GM12891 (cell line): Measurements from ENCODE around the gene KIF6.

ENCODE experiments used
- PAX5 ChIP-seq: IDR thresholded peaks from 2 replicates; pipeline ENCODE4 v1.6.1; 2011; ENCODE audit warnings: low read length, moderate library complexity, mild to moderate bottlenecking; ENCODE audit not compliant: insufficient read depth, severe bottlenecking
- POLR2A ChIP-seq: IDR thresholded peaks from 2 replicates; pipeline ENCODE4 v1.6.1; 2011; ENCODE audit warnings: low read depth, low read length, control low read depth
- POLR2AphosphoS5 ChIP-seq: IDR thresholded peaks from 2 replicates; pipeline ENCODE4 v1.6.1; 2011; ENCODE audit warnings: low read depth, low read length, control low read depth
- SPI1 ChIP-seq: IDR thresholded peaks from 2 replicates; pipeline ENCODE4 v1.6.1; 2011; ENCODE audit warnings: low read depth, low read length, control low read depth
- TAF1 ChIP-seq: IDR thresholded peaks from 2 replicates; pipeline ENCODE4 v1.6.1; 2011; ENCODE audit warnings: low read depth, low read length, control low read depth

DNA sequence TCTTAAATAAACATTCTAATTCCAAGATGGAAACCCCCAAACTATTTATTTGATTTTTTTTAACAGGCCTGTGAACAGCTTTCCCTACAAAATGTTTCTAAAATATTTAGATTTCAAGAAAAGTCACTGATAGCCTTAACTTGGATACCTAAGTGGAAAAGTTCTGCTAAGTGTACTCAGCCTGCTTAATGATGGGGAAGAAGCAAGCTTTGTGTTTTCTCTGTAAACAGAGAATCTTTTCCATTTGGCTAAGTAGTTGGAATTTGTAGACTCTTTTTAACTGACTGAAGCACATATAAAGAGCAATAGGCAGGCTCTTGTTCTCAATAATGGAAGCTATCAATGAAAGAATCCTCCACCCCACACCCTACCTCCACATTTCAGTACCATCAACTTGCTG, 108.2 kb downstream of the KIF6 start:
- no peak for TF ChIP-seq TAF1
- no peak for TF ChIP-seq POLR2AphosphoS5
- TF ChIP-seq PAX5 = no peak
- no peak for TF ChIP-seq POLR2A
- no peak for TF ChIP-seq SPI1
